Fibroblast of lung (primary cell): ENCODE data around the gene KRTAP17-1. TPM values are rescaled to one million over a fixed set of nuclear protein-coding genes. Genes with fewer than 3 reads are reported as not detected.
"Not testable (repeated sequence)": the region's sequence is repeated elsewhere in the genome, so short reads cannot be mapped to it uniquely, and the experiment has no call there.

ENCODE experiments used
- DNase-seq, 2 donors: peaks; one replicate each; pipeline versions ENCODE4 v3.0.0 to v3.0.0-alpha.2; 2010; ENCODE audit warnings: low read depth in 2 of 2
- H2AFZ ChIP-seq: 2 replicates; pipeline ENCODE4 v1.5.1; 2012; ENCODE audit warnings: low read length, control low read depth, inconsistent platforms
- H3K27ac ChIP-seq: 2 replicates; pipeline ENCODE4 v1.5.1; 2011; ENCODE audit warnings: low read length, control low read depth; ENCODE audit not compliant: insufficient read depth
- H3K27me3 ChIP-seq: 2 replicates; pipeline ENCODE4 v1.5.1; 2011; ENCODE audit warnings: mild to moderate bottlenecking, low read length; ENCODE audit not compliant: control insufficient read depth, insufficient read depth
- H3K36me3 ChIP-seq: 2 replicates; pipeline ENCODE4 v1.5.1; 2011; ENCODE audit warnings: low read length; ENCODE audit not compliant: control insufficient read depth, insufficient read depth
- H3K4me1 ChIP-seq: 2 replicates; pipeline ENCODE4 v1.5.1; 2011; ENCODE audit warnings: low read length; ENCODE audit not compliant: control insufficient read depth, insufficient read depth; ENCODE audit errors: extremely low read depth
- H3K4me2 ChIP-seq: 2 replicates; pipeline ENCODE4 v1.5.1; 2011; ENCODE audit warnings: low read length, control low read depth; ENCODE audit not compliant: insufficient read depth; ENCODE audit errors: extremely low read depth
- H3K4me3 ChIP-seq, 4 experiments: fragments of 200-600 bp in 1 of 4; sonication (generic) in 1 of 4; replicated peaks in 1 of 4; 2 replicates each; pipeline ENCODE4 v1.5.1; 2011 to 2016; ENCODE audit warnings: low read length in 4 of 4, low read depth in 3 of 4, mild to moderate bottlenecking in 3 of 4, control low read depth in 2 of 4, inconsistent platforms in 1 of 4, mixed read lengths in 1 of 4; ENCODE audit not compliant: insufficient read depth in 1 of 4; ENCODE audit errors: control extremely low read depth in 1 of 4
- H3K79me2 ChIP-seq: 2 replicates; pipeline ENCODE4 v1.5.1; 2012; ENCODE audit warnings: mild to moderate bottlenecking, low read length, inconsistent platforms; ENCODE audit not compliant: control insufficient read depth, insufficient read depth
- H3K9ac ChIP-seq: 2 replicates; pipeline ENCODE4 v1.5.1; 2011; ENCODE audit warnings: mild to moderate bottlenecking, low read length, control low read depth; ENCODE audit not compliant: insufficient read depth
- H3K9me3 ChIP-seq: 2 replicates; pipeline ENCODE4 v1.5.1; 2012; ENCODE audit warnings: low read depth, low read length; ENCODE audit not compliant: control insufficient read depth, insufficient read depth
- H4K20me1 ChIP-seq: 2 replicates; pipeline ENCODE4 v1.5.1; 2011; ENCODE audit warnings: low read length; ENCODE audit not compliant: control insufficient read depth, insufficient read depth; ENCODE audit errors: extremely low read depth
- EZH2 ChIP-seq: IDR thresholded peaks from 2 replicates; pipeline ENCODE4 v1.5.1; 2012; ENCODE audit warnings: low read length, control low read depth, mild to moderate bottlenecking; ENCODE audit errors: missing control alignments
- polyA plus RNA-seq, 2 donors: library from polyadenylated mRNA; depleted of rRNA in 1 of 2; stranded (reverse) in 1 of 2; unstranded in 1 of 2; fragments of >200 nt; gene quantifications; 2 replicates each; pipeline ENCODE4 v1.2.1, GENCODE V29; 2011 to 2012; ENCODE audit warnings: missing spikeins in 1 of 2
- total RNA-seq: library from RNA; depleted of rRNA; stranded (reverse); fragments of >200 nt; gene quantifications from 2 replicates; pipeline ENCODE4 v1.2.1, GENCODE V29; 2014
- TF ChIP-seq, protein P1 (sequence below), 2 donors: IDR thresholded peaks in 1 of 2; conservative IDR thresholded peaks in 1 of 2; 1 replicate in 1 of 2; 2 replicates in 1 of 2; pipeline ENCODE4 v1.5.1; 2011 to 2012; ENCODE audit warnings: low read length in 2 of 2, control low read depth in 1 of 2, inconsistent platforms in 1 of 2, low read depth in 1 of 2, mild to moderate bottlenecking in 1 of 2

Gene KRTAP17-1
- total and polyA plus RNA-seq, 2 donors (not counting 1 experiment from before 2014, with no cell fraction given) = not detected

DNA sequence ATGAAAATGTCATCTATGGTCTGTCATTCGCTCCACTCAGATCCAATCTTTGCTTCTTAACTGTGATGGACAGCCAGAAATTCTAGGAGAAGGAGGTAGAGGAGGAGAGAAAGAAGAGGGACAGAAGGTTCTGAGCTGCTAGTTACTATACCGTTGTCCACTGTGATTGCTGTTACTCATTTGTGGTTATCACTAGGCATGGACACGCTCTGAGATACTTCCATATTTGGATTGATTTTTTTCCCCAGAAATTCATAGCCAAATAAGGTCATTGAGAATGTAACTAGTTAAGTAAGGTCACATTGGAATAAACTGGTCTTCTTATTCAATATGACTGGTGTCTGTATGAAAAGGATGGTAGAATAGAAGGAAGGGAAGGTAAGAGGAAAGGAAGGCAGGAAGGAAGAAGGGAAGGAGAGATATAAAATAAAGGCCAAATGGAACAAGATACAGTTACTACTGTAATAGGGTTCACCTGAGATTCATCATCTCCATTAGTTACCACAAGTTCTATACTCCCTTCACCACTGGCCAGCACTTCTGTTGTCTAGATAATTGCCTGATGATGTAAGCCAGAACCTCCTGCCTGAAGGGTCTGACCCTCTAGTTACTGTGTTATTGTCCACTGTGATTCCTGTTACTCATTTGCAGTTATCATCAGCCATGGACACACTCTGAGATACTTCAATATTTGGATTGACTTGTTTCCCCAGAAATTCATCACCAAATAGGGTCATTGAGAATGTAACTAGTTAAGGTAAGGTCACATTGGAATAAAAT lies 37.1 kb downstream of the KRTAP17-1 start:
- H3K9me3 ChIP-seq = no peaks in the 10 kb centered on the region
- H3K79me2 ChIP-seq = no peaks in the 10 kb centered on the region
- no peak overlapping the region for H2AFZ ChIP-seq
- no peak for DNase-seq
- H3K27me3 ChIP-seq = no peaks in the 10 kb centered on the region
- H3K36me3 ChIP-seq = no peaks in the 10 kb centered on the region
- H3K4me3 ChIP-seq = no peak overlapping the region
- TF ChIP-seq, protein P1, sequence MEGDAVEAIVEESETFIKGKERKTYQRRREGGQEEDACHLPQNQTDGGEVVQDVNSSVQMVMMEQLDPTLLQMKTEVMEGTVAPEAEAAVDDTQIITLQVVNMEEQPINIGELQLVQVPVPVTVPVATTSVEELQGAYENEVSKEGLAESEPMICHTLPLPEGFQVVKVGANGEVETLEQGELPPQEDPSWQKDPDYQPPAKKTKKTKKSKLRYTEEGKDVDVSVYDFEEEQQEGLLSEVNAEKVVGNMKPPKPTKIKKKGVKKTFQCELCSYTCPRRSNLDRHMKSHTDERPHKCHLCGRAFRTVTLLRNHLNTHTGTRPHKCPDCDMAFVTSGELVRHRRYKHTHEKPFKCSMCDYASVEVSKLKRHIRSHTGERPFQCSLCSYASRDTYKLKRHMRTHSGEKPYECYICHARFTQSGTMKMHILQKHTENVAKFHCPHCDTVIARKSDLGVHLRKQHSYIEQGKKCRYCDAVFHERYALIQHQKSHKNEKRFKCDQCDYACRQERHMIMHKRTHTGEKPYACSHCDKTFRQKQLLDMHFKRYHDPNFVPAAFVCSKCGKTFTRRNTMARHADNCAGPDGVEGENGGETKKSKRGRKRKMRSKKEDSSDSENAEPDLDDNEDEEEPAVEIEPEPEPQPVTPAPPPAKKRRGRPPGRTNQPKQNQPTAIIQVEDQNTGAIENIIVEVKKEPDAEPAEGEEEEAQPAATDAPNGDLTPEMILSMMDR (conservative IDR thresholded peaks at IDR 0.05 in 1 of 2, IDR thresholded peaks at IDR 0.05 in 1 of 2; ENCODE audit: low read depth in 1 of 2, low read length in 2 of 2) = no peak
- TF ChIP-seq EZH2 = no peak
- H3K4me1 ChIP-seq = no peaks in the 10 kb centered on the region
- no peak overlapping the region for H3K4me2 ChIP-seq
- no peak overlapping the region for H3K27ac ChIP-seq
- no peaks in the 10 kb centered on the region for H4K20me1 ChIP-seq
- H3K9ac ChIP-seq = no peak overlapping the region

DNA sequence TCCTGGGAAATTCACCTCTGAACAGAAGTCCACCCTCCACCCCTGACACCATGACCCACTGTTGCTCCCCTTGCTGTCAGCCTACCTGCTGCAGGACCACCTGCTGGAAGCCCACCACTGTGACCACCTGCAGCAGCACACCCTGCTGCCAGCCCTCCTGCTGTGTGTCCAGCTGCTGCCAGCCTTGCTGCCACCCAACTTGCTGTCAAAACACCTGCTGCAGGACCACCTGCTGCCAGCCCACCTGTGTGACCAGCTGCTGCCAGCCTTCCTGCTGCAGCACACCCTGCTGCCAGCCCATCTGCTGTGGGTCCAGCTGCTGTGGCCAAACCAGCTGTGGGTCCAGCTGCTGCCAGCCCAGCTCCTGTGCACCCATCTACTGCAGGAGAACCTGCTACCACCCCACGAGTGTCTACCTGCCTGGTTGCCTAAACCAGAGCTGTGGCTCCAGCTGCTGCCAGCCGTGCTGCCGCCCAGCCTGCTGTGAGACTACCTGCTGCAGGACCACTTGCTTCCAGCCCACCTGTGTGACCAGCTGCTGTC lies 39.8 kb downstream of the KRTAP17-1 start, which contains the start of gene KRTAP9-7:
Gene KRTAP9-7 (plus strand): TSS at position 51 of the 543 bp plus-strand sequence. CDS start 0 bp downstream, at position 51.
- not testable (repeated sequence) for H3K27me3 ChIP-seq, H2AFZ ChIP-seq, H3K9me3 ChIP-seq, DNase-seq, H3K9ac ChIP-seq, H3K36me3 ChIP-seq, H3K4me2 ChIP-seq, H3K79me2 ChIP-seq, H3K27ac ChIP-seq, H3K4me3 ChIP-seq, H4K20me1 ChIP-seq, H3K4me1 ChIP-seq

DNA sequence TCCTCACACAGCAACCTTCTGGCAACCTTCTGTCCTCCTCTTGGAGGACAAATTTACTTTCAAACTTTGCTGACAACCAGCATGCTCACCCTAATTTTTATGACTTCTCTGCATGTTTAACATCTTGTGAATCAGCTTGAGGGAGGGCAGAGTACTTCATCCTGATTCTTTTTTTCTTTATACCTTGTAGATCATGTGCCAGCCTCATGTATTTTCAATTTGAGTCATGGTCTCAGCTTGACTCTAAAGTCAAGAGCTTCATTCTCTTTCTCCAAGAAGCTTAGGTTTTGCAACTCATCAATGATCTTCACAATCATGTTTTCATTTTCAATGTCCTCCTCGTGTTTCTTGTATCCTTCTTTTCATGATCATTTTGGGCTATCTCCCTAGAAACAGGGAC lies 43.7 kb downstream of the KRTAP17-1 start:
- DNase-seq = no peak
- H3K36me3 ChIP-seq = no peaks in the 10 kb centered on the region
- no peak for TF ChIP-seq EZH2
- TF ChIP-seq, protein P1 (conservative IDR thresholded peaks at IDR 0.05 in 1 of 2, IDR thresholded peaks at IDR 0.05 in 1 of 2; ENCODE audit: low read depth in 1 of 2, low read length in 2 of 2) = no peak
- H3K9me3 ChIP-seq = no peaks in the 10 kb centered on the region
- H3K27me3 ChIP-seq = no peaks in the 10 kb centered on the region
- no peaks in the 10 kb centered on the region for H3K79me2 ChIP-seq
- no peak overlapping the region for H3K9ac ChIP-seq
- H3K4me1 ChIP-seq = no peaks in the 10 kb centered on the region
- no peak overlapping the region for H3K27ac ChIP-seq
- no peaks in the 10 kb centered on the region for H4K20me1 ChIP-seq
- no peak overlapping the region for H3K4me2 ChIP-seq
- no peak overlapping the region for H2AFZ ChIP-seq
- H3K4me3 ChIP-seq = no peak overlapping the region

DNA sequence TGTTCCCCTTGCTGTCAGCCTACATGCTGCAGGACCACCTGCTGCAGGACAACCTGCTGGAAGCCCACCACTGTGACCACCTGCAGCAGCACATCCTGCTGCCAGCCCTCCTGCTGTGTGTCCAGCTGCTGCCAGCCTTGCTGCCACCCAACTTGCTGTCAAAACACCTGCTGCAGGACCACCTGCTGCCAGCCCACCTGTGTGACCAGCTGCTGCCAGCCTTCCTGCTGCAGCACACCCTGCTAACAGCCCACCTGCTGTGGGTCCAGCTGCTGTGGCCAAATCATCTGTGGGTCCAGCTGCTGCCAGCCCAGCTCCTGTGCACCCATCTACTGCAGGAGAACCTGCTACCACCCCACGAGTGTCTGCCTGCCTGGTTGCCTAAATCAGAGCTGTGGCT lies 44.2 kb downstream of the KRTAP17-1 start:
- not testable (repeated sequence) for H3K79me2 ChIP-seq, H3K4me1 ChIP-seq, H3K27ac ChIP-seq, H3K4me2 ChIP-seq, H3K27me3 ChIP-seq, H3K9ac ChIP-seq, H3K9me3 ChIP-seq, H3K36me3 ChIP-seq, H4K20me1 ChIP-seq, DNase-seq, H3K4me3 ChIP-seq, H2AFZ ChIP-seq
